Sigmoid colon (tissue), 4 donors: Measurements from ENCODE around the gene STAP2.

Experiments used
- EP300 ChIP-seq, 4 donors: sonication (generic); formaldehyde crosslinking; IDR thresholded peaks; one replicate each; pipeline ENCODE4 v1.6.1; 2017; ENCODE audit warnings: antibody characterized with exemption in 4 of 4
- POLR2A ChIP-seq, 2 donors: fragments of 450-650 bp; IDR thresholded peaks; one replicate each; pipeline ENCODE4 v1.6.1; 2016; ENCODE audit warnings: antibody characterized with exemption in 2 of 2, mild to moderate bottlenecking in 2 of 2, moderate library complexity in 2 of 2
- POLR2AphosphoS5 ChIP-seq, 4 donors: sonication (generic); formaldehyde crosslinking; IDR thresholded peaks; one replicate each; pipeline ENCODE4 v1.6.1; 2017; ENCODE audit warnings: antibody characterized with exemption in 4 of 4
- TF ChIP-seq, protein P1 (sequence below), 4 experiments: fragments of 450-650 bp in 3 of 4; fragments of 200-600 bp in 1 of 4; IDR thresholded peaks; one replicate each; pipeline ENCODE4 v1.5.1; 2016 to 2019; ENCODE audit warnings: antibody characterized with exemption in 4 of 4, mild to moderate bottlenecking in 3 of 4, moderate library complexity in 2 of 4

GRCh38 chr19:4319067-4319718, 19.4 kb downstream of the STAP2 start:
- TF ChIP-seq, protein P1, sequence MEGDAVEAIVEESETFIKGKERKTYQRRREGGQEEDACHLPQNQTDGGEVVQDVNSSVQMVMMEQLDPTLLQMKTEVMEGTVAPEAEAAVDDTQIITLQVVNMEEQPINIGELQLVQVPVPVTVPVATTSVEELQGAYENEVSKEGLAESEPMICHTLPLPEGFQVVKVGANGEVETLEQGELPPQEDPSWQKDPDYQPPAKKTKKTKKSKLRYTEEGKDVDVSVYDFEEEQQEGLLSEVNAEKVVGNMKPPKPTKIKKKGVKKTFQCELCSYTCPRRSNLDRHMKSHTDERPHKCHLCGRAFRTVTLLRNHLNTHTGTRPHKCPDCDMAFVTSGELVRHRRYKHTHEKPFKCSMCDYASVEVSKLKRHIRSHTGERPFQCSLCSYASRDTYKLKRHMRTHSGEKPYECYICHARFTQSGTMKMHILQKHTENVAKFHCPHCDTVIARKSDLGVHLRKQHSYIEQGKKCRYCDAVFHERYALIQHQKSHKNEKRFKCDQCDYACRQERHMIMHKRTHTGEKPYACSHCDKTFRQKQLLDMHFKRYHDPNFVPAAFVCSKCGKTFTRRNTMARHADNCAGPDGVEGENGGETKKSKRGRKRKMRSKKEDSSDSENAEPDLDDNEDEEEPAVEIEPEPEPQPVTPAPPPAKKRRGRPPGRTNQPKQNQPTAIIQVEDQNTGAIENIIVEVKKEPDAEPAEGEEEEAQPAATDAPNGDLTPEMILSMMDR (IDR thresholded peaks at IDR 0.05) = no peak
- TF ChIP-seq EP300 (IDR thresholded peaks at IDR 0.05) (no peak), POLR2AphosphoS5 (IDR thresholded peaks at IDR 0.05) (no peak), POLR2A (IDR thresholded peaks at IDR 0.05) (no peak)
